HG02938 (cell line): ENCODE results near the gene SRP19.
"Not testable (repeated sequence)": the region's sequence is repeated elsewhere in the genome, so short reads cannot be mapped to it uniquely, and the experiment has no call there.

Experiments
- ATAC-seq: cut with Tn5 transposase; IDR thresholded peaks from one replicate; pipeline ENCODE4 v1.9.1; 2021; ENCODE audit warnings: mild to moderate bottlenecking, moderate library complexity; ENCODE audit not compliant: unreplicated experiment

The SRP19 gene

DNA sequence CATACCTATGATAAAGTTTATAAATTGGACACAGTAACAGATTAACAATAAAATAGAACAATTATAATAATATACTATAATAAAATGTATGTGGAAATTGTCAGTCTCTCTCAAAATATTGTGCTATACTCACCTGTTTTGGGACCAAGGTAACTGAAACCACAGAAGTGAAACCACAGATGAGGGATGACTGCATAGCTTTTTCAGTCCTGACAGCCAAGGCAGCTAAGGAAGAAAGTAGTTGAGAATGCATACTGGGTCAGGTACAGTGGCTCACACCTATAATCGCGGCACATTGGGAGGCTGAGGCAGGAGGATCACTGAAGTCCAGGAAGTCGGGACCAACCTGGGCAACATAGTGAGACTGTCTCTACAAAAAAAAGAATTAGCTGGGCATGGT, 8.9 kb downstream of the SRP19 start:
- ATAC-seq = peak; percentile 73

DNA sequence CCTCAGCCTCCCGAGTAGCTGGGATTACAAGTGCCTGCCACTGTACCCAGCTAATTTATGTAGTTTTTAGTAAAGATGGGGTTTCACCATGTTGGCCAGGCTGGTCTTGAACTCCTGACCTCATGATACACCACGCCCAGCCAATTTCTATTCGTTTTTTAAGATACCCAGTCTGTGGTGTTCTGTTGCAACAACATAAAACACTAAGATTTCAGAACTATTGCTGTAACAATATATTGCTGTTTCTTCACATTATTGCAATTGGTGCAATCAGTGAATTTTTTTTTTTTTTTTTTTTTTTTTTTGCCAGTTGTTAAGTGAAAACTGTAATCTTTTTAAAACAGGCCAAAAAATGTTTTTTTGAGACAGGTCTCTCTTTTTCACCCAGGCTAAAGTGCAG, 9.9 kb downstream of the SRP19 start:
- no peak for ATAC-seq

DNA sequence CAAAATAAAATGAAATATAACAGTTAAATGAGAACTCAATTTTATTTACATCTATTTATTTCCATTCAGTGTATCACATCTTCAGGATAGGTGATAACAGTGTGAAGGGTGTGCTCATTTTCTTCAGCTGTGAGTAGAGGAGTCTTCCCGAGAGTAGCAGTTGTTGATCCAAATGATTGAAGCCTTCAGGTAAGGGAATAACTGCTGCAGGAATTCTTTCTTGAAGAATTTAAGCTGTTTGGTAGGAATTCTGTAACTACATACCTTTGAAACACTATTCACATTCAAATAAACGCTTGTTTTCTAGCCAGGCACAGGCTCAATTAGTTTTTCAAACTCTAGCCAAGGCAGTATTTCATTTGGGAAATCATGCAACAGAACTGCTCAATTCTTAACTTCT, 15.3 kb downstream of the SRP19 start:
- no peak for ATAC-seq

DNA sequence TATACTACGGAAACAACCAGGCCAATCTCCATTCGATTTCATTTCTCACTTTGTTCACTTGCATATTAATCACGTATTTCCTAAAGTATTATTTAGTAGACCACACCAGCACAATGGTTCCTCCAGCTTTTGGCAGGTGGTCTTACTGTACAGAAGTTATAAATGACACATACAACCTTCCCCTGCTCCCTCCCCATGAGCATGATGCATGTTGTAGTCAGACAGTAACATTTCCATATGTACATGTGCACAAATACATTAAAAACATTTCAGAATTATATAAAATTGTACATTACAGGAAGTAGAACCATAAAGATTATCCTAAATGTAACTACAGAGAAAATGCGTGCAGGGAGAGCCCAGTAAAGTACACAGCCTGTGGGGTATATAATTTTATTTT, 17.0 kb downstream of the SRP19 start:
- no peak for ATAC-seq

DNA sequence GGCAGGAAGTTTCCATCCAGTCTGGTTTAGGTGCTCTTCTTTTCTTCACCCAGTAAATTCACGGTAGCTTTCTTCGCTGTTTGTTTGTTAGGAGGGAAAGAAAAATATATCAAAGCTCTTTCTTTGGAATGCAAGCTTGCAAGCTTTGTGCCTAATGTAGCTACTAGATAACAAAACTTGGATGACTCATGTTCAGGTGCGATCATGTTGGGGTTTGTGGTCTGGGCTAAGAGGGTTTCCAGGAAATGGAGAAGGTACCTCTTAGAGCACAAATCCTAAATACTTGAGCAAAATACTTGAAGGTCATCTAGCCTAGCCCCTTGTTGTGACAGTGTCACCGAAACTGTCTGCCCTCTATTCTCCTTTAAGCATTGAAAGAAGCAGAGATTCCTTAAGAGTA, 17.7 kb downstream of the SRP19 start:
- ATAC-seq = no peak

DNA sequence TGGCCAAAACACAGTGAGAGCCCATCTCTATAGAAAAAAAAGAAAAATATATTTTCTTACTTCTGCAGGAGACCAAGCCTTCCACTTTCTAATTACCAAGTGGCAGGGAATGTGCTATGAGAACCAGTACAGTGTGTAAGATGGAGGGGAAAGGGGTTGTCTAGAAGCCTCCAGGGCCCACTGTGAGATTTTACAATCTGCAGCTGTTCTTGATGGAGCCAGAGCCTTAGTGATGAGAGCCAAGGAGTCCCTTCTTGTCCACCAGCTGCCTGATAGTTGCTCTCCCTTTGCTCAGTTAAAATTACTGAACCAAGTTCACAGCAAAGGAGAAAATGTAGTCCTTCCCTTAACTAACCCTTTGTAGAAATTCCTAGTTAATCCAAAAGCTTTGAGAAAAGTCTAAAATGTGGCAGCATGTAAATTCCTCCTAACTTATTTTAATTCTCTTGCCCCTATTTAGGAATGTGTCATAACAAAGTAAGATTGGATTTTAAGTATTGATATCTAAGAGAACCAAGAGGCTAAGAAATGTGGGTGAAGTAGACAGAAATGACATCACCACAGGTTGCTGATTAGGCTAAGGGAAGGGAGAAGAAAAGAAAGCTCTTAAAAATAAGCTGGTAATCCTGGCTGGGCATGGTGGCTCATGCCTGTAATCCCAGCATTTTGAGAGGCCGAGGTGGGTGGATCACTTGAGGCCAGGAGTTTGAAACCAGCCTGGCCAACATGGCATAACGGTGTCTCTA, 19.3 kb downstream of the SRP19 start:
- ATAC-seq = no peak

DNA sequence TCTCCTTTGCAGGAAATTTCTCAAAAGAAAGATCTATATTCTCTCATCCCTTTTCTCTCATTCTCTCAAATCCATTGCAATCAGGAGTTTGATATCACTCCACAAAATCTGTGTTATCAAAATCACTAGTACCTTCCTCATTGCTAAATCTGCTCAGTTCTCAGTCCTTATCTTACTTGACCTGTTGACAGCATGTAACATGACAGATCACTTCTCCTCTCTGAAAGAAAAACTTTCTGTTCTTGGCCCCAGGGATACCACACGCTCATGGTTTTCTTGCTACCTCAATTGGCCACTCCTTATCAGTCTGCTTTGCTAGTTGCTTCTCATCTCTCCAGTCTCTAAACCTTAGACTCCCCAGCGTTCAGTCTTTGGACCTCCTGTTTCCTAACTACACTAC, 22.1 kb downstream of the SRP19 start:
- ATAC-seq = no peak

DNA sequence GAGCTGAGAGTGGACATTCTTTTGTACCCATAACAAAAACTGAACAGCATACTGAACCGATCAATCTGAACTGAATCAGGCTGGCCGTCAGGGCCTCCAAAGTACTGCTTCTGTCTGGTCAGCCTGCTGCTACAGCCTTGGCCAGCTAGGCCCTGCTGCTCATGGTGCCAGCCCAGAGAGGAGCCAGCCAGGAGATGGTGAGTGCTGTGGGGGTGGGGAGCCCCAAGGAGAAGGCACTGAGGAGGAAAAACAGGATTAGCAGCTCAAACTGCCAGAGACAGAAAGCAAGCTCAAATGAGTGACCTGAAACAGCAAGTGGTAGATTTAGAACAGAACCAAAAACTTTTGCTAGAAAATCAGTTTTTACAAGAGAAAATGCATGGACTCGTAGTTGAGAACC, 23.9 kb downstream of the SRP19 start:
- ATAC-seq = no peak

DNA sequence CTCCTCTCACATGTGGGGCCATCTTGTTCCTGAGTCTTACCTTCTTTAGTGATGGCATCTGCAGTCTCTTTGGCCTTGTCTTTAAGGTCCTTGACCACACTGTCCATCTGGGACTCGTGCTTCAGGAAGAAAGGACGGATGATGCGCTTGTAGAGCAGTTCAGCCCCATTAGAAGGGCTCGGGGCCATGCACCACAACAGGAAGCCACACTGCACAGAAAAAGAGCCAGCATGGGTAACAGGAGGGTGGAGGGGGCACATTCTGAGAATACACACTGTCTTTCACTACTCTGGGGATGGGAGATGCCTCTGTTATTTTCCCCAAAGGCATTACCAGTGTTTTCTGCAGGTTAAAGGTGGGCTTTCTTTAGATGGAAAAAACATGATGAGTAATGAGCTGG, 25.9 kb downstream of the SRP19 start:
- ATAC-seq = no peak

DNA sequence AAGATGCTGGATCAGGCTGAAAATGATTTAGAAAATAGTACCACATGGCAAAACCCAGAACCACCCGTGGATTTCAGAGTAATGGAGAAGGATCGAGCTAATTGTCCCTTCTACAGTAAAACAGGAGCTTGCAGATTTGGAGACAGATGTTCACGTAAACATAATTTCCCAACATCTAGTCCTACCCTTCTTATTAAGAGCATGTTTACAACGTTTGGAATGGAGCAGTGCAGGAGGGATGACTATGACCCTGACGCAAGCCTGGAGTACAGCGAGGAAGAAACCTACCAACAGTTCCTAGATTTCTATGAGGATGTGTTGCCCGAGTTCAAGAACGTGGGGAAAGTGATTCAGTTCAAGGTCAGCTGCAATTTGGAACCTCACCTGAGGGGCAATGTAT, 31.0 kb downstream of the SRP19 start:
- not testable (repeated sequence) for ATAC-seq

DNA sequence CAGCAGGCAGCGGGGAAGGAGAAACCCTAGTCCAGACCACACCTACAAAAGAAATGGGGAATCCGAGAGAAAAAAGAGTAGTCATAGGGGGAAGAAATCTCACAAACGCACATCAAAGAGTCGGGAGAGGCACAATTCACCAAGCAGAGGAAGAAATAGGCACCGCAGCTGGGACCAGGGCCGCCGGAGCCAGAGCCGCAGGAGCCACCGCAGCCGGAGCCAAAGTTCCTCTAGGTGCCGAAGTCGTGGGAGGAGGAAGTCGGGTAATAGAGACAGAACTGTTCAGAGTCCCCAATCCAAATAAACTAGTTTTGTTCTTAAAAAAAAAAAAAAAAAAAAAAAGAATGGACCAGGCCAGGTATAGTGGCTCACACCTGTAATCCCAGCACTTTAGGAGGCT, 31.7 kb downstream of the SRP19 start:
- no peak for ATAC-seq

DNA sequence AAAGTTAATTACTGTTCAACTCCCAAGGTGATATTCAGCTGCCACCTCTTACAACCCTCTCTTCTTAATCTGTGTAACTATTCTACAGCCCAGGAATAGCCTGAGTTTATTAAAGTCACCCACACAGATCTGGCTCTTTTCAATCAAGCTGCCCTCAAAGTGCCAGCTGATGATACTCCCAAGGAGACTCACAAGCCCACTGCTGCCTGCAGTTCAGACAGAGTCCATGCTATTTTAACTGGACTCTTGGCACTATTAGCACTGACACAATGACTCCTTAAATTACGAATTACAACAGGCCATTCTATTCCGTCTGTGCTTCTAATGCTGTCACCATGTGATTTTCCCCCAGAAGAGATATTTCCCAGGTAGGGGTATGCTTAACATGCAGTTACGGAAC, 34.6 kb downstream of the SRP19 start:
- ATAC-seq = no peak

DNA sequence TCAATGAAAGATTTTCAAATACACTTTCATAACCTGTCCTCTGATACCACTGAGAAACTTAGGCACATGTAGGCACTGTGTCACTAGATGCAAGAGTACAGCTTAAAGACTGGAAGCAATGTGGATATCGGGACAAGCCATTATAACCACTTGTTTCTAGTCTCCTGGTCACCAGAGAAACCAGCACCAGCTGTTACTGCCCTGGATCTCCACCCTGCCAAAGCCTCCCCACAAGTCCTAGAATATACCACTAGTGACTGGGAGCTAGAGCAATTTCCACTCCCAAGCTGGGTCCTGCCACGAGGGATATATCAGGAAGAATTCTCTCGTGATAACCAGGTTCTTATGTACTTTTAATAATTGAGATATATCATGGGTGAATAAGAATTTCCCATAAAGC, 41.5 kb downstream of the SRP19 start:
- ATAC-seq = no peak

DNA sequence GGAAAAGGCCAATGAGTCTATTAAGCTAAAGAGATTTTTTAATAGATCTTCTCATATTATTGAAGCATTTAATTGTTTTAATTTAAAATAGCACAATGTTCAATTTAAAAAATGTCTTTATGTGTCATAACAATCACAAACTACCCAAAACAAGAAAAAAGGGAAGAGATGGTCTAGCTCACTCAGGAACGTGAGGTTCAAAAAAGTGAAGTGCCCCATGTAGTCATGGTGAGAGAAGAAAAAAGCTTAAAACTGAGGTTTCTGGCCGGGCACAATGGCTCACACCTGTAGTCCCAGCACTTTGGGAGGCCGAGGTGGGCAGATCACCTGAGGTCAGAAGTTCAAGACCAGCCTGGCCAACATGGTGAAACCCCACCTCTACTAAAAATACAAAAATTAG, 43.9 kb downstream of the SRP19 start:
- ATAC-seq = not testable (repeated sequence)

DNA sequence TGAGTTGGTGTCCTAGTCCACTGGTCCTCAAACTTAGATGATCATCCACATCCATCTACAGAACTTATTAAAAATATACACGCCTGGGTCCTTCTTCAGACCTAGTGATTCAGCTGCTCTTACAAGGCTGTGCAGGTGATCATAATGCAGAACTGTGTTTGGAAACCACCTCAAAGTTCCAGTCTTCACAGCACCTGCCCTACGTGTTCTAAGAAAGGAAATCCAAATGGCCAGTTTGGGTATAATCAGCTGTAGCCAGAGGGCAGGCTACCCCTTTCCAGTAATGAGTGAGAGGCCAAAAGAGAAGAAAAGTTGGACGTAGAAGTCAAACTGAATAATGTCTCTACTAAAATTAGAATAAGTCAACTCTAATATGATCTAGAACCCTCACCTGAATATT, 45.5 kb downstream of the SRP19 start:
- ATAC-seq = no peak

DNA sequence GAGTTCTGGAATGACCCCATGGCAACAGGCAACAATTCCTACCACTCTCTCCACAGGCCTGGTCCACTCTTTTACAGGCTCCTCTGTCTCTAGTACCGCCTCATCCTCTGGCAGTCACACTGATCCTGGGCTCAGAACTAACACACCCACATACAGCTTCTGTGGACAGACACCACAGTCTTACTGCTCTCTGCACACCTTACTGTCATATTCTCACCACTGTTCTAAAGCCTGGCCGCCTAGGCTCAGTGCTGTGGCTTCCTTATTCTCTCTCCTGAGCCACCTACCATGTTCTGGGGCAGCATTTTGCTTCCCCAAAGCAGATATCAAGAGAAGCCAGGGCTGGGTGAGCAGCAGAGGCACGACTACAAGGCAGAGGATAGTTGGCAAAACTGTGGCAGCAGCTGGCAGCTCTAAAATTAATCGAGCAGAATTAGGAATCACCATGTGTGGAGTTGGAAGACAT, 46.1 kb downstream of the SRP19 start:
- ATAC-seq = no peak

DNA sequence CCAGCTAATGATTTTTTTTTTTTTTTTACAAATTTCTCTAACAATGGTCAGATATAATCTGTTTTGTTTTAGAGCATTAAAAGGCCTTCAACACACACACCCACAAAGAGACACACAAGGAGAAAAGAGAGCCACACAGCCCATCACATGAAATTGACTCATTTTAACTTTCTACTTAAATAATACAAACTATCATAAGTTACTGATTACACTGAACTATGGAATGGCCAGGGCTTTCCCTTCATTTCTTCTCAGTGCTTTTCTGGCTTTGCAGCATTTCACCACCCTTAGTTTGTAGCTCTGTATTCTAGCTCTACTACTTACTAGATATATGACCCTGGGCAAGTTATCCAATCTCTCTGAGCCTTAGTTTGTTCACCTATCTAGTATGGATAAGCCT, 47.8 kb downstream of the SRP19 start:
- ATAC-seq = no peak

DNA sequence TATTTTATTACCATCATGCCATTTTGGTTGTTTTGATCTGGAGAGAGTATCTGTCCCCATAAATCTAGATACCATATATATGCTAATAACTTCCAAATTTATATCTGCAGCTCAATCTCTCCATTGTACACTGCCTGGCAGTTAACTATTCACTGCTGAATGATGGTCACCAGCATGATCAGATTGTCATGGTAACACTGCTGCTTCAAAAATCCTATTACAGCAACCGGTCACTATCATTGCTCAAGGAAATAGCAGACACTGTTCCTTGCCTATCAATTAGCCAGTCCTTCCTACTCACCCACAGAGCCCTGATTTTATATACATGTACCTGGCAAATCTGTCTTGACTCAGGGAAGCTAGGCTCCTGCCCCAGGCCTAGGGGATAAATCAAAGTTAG, 49.4 kb downstream of the SRP19 start:
- no peak for ATAC-seq

DNA sequence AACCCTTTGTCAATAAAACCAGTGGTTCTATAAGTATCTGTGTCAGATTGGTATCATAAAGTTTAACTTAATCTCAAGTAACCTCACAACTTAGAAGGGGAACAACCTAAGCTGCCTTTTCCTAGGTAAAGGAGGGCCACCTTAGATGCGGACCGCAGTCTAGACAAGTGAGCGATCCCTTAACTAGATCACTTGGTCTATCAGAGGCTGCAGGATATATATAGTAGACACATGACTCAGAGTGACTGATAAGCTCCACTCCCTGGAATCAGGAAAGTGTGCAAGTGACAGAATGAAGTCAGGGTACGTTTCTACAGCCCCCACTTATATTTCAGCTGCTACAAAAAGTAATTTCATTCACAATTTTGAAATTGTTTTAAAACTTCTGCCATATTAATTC, 53.5 kb downstream of the SRP19 start:
- no peak for ATAC-seq

DNA sequence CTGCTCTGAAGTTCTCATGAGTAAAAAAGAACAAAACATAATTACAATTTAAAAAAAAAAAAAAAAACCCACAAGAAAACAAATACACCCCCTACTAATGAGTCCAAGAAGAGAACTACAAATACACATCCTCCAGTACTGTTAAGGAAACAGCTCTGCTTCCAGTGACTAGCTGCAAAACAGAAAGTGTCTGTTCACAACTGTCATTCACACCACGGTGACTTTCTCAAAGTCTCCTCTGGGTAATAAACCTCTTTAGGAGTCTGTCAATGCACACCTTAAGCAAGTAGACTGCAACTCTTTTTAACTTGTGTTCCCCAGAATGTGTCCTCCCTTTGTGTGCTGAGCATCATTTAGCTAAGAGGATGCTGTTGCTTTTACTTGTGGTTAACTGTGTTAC, 54.7 kb downstream of the SRP19 start:
- ATAC-seq = no peak

DNA sequence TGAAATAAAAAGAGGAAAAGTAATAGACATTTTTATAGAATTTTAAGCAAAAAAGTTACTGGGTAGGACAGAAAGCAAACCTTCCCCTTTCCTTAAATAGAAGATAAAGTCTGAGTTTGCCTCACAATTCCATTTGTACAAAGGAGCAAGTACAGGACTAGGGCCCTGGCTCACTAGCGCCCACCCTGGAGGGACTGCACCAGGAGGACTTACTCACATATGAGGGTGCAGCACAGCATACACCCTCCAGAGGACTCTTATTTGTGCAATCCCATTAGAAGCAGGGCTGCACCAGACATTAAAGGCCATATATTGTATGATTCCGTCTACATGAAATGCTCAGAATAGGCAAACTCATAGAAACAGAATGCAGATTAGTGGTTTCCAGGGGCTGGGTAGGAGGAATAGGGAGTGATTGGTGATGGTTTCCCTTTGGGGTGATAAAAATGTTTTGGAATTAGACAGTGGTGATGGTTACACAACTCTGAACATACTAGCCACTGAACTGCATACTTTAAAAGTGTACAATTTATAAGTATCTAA, 56.4 kb downstream of the SRP19 start:
- ATAC-seq = no peak

DNA sequence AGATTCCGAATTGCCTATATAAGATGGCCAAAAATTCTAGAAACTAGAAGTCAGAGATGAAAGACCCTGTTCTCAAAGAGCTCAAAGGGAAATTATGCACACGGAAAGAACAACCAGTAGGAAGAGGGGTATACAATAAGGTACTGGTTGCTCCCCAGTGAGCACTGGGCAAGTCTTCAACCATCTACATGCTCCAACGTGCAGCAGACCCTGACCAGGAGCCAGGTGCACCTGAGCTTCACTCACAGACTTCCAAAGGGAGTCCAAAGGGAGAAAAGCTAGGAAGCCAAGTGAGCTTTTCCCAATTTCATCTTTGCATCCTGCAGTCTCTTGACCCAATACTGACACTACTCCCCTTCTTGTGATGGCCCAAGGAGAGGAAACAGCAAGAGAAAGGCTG, 57.0 kb downstream of the SRP19 start:
- no peak for ATAC-seq

DNA sequence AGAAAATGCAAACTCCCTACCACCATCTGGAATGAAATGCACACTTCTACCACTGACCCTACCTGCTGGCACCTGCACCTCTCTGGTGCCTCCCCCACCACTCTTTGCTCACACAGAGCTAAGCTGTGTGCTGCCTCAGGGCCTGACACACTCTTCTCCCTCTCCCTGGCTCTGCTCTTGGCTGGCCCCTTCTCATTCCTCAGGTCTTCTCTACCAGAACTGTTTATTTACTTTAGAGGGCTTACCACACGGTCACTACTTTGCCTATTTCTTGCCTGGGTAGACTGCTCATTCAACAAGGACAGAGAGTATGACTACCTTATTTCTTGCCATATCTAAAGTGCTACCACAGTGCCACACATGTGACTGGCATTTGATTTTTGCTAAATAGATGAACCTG, 57.6 kb downstream of the SRP19 start:
- no peak for ATAC-seq
